H1 (cell line): ENCODE data around the gene DDX23. TPM values are rescaled to one million over a fixed set of nuclear protein-coding genes. Genes with fewer than 3 reads are reported as not detected.

Experiments
- CTCF ChIA-PET: fragments of 300-600 bp; sonication (Branson Sonifier 250); formaldehyde crosslinking; loops from one replicate; lab custom pipeline; 2021; ENCODE audit not compliant: partially characterized antibody; lab: Charles Lee
- POLR2A ChIA-PET: fragments of 300-600 bp; sonication (Branson Sonifier 250); formaldehyde crosslinking; loops from one replicate; lab custom pipeline; 2021; ENCODE audit warnings: inconsistent platforms; ENCODE audit not compliant: partially characterized antibody; lab: Charles Lee
- DNase-seq, 2 experiments: peaks; one replicate each; pipeline versions ENCODE4 v3.0.0 to v3.0.0-alpha.2; 2010 to 2022; ENCODE audit warnings: low spot score in 2 of 2, low read depth in 1 of 2, mixed read lengths in 1 of 2
- FAIRE-seq: peaks from 2 replicates; lab custom pipeline; 2011; peaks lifted over from hg19 to GRCh38; lab: Jason Lieb, UNC
- H2AFZ ChIP-seq: 2 replicates; pipeline ENCODE4 v1.8.1; 2012; ENCODE audit warnings: low read length, inconsistent platforms
- H2AK5ac ChIP-seq: 2 replicates; pipeline ENCODE4 v1.6.1; 2013; ENCODE audit warnings: low read depth, low read length
- H2BK120ac ChIP-seq: replicated peaks from 2 replicates; pipeline ENCODE3; 2013; ENCODE audit warnings: low read depth, low read length, inconsistent platforms
- H2BK12ac ChIP-seq: 2 replicates; pipeline ENCODE4 v1.6.1; 2013; ENCODE audit warnings: low read depth, low read length
- H2BK15ac ChIP-seq: 2 replicates; pipeline ENCODE4 v1.6.1; 2013; ENCODE audit warnings: low read length
- H2BK20ac ChIP-seq: 2 replicates; pipeline ENCODE4 v1.6.1; 2013; ENCODE audit warnings: low read length
- H2BK5ac ChIP-seq: 2 replicates; pipeline ENCODE4 v1.6.1; 2013; ENCODE audit warnings: low read depth, low read length
- H3K14ac ChIP-seq: 2 replicates; pipeline ENCODE4 v1.6.1; 2013; ENCODE audit warnings: inconsistent platforms; ENCODE audit not compliant: insufficient read length
- H3K18ac ChIP-seq: 2 replicates; pipeline ENCODE4 v1.6.1; 2013; ENCODE audit warnings: low read length; ENCODE audit errors: extremely low read depth
- H3K23ac ChIP-seq: 2 replicates; pipeline ENCODE4 v1.6.1; 2013; ENCODE audit warnings: inconsistent platforms; ENCODE audit not compliant: insufficient read length
- H3K23me2 ChIP-seq: 2 replicates; pipeline ENCODE4 v1.6.1; 2013; ENCODE audit warnings: low read depth, low read length
- H3K27ac ChIP-seq: 2 replicates; pipeline ENCODE4 v1.6.1; 2011; ENCODE audit warnings: low read depth, low read length, inconsistent platforms
- H3K27me3 ChIP-seq, 4 experiments: replicated peaks in 1 of 4; 1 replicate in 1 of 4; 2 replicates in 3 of 4; pipeline versions ENCODE4 v1.6.1 to v1.8.1; 2011 to 2013; ENCODE audit warnings: low read length in 3 of 4, mild to moderate bottlenecking in 3 of 4, inconsistent platforms in 2 of 4, mixed read lengths in 2 of 4, moderate library complexity in 1 of 4; ENCODE audit not compliant: control insufficient read depth in 3 of 4, insufficient read depth in 3 of 4; ENCODE audit errors: extremely low read depth in 1 of 4
- H3K36me3 ChIP-seq, 4 experiments: 2 replicates each; pipeline versions ENCODE4 v1.6.1 to v1.8.1; 2011 to 2013; ENCODE audit warnings: mild to moderate bottlenecking in 4 of 4, low read length in 3 of 4, moderate library complexity in 2 of 4, control low read depth in 1 of 4, inconsistent platforms in 1 of 4; ENCODE audit not compliant: insufficient read depth in 4 of 4, control insufficient read depth in 2 of 4
- H3K4ac ChIP-seq: replicated peaks from 2 replicates; pipeline ENCODE3; 2013; ENCODE audit warnings: low read length, low read depth, mixed read lengths, inconsistent platforms; ENCODE audit not compliant: insufficient read length
- H3K4me1 ChIP-seq, 4 experiments: replicated peaks in 1 of 4; 1 replicate in 1 of 4; 2 replicates in 3 of 4; pipeline versions ENCODE4 v1.6.1 to v1.8.1; 2011 to 2013; ENCODE audit warnings: low read length in 3 of 4, inconsistent platforms in 2 of 4, mixed read lengths in 1 of 4; ENCODE audit not compliant: insufficient read depth in 4 of 4, control insufficient read depth in 3 of 4
- H3K4me2 ChIP-seq, 2 experiments: 2 replicates each; pipeline versions ENCODE4 v1.6.1 to v1.8.1; 2011 to 2013; ENCODE audit warnings: low read depth in 2 of 2, low read length in 2 of 2, control low read depth in 1 of 2, inconsistent platforms in 1 of 2, mild to moderate bottlenecking in 1 of 2; ENCODE audit not compliant: insufficient read depth in 1 of 2
- H3K4me3 ChIP-seq, 4 experiments: fragments of 200-600, 300-600 bp in 1 of 4; sonication (generic), shearing (Covaris generic), sonication (Bioruptor Twin) in 1 of 4; 2 replicates each; pipeline versions ENCODE4 v1.5.1 to v1.8.1; 2011 to 2016; ENCODE audit warnings: low read length in 4 of 4, low read depth in 3 of 4, control low read depth in 2 of 4, inconsistent platforms in 2 of 4, mild to moderate bottlenecking in 2 of 4, mixed read lengths in 1 of 4, moderate library complexity in 1 of 4; ENCODE audit not compliant: insufficient read depth in 2 of 4; ENCODE audit errors: extremely low read depth in 1 of 4
- H3K56ac ChIP-seq: replicated peaks from 2 replicates; pipeline ENCODE3; 2013; ENCODE audit warnings: low read depth, mild to moderate bottlenecking, mixed read lengths, low read length, inconsistent platforms; ENCODE audit not compliant: insufficient read length
- H3K79me1 ChIP-seq: 2 replicates; pipeline ENCODE4 v1.6.1; 2013; ENCODE audit warnings: low read depth, low read length, control low read depth
- H3K79me2 ChIP-seq, 2 experiments: 2 replicates each; pipeline versions ENCODE4 v1.6.1 to v1.8.1; 2012 to 2013; ENCODE audit warnings: low read length in 2 of 2, mild to moderate bottlenecking in 2 of 2, inconsistent platforms in 1 of 2; ENCODE audit not compliant: insufficient read depth in 2 of 2, control insufficient read depth in 1 of 2
- H3K9ac ChIP-seq, 4 experiments: replicated peaks in 1 of 4; 1 replicate in 1 of 4; 2 replicates in 3 of 4; pipeline versions ENCODE4 v1.6.1 to v1.8.1; 2011 to 2013; ENCODE audit warnings: low read depth in 3 of 4, low read length in 3 of 4, control low read depth in 2 of 4, mild to moderate bottlenecking in 2 of 4, moderate library complexity in 2 of 4, inconsistent platforms in 1 of 4; ENCODE audit errors: extremely low read depth in 1 of 4
- H3K9me3 ChIP-seq, 2 experiments: 2 replicates each; pipeline versions ENCODE4 v1.6.1 to v1.8.1; 2012 to 2013; ENCODE audit warnings: mild to moderate bottlenecking in 2 of 2, moderate library complexity in 2 of 2, control low read depth in 1 of 2, inconsistent platforms in 1 of 2, low read depth in 1 of 2, low read length in 1 of 2, mixed read lengths in 1 of 2; ENCODE audit not compliant: insufficient read depth in 2 of 2
- H4K20me1 ChIP-seq, 2 experiments: replicated peaks in 1 of 2; 2 replicates each; pipeline versions ENCODE3 to v1.8.1; 2011 to 2013; ENCODE audit warnings: inconsistent platforms in 2 of 2, low read length in 2 of 2, mild to moderate bottlenecking in 1 of 2; ENCODE audit not compliant: insufficient read depth in 2 of 2, control insufficient read depth in 1 of 2
- H4K5ac ChIP-seq: 2 replicates; pipeline ENCODE4 v1.6.1; 2013; ENCODE audit warnings: low read length, low read depth, mixed read lengths, inconsistent platforms; ENCODE audit not compliant: insufficient read length
- H4K8ac ChIP-seq: 2 replicates; pipeline ENCODE4 v1.8.0; 2013; ENCODE audit warnings: mild to moderate bottlenecking, moderate library complexity, low read length, inconsistent platforms; ENCODE audit not compliant: insufficient read depth; ENCODE audit errors: extremely low read depth
- H4K91ac ChIP-seq: replicated peaks from 2 replicates; pipeline ENCODE3; 2013; ENCODE audit warnings: low read length, mixed read lengths, inconsistent platforms; ENCODE audit not compliant: insufficient read length
- ASH2L ChIP-seq: fragments of 200-600, 300-600 bp; sonication (generic); IDR thresholded peaks from one replicate; pipeline ENCODE4 v1.7.1; 2017; ENCODE audit warnings: low read length
- CTBP2 ChIP-seq: IDR thresholded peaks from 2 replicates; pipeline ENCODE4 v1.7.0; 2011; ENCODE audit warnings: borderline replicate concordance, mild to moderate bottlenecking, moderate library complexity, mixed read lengths, low read length; ENCODE audit not compliant: insufficient read depth, insufficient read length
- EP300 ChIP-seq, 2 experiments: IDR thresholded peaks; 1 replicate in 1 of 2; 2 replicates in 1 of 2; pipeline ENCODE4 v1.6.1; 2011 to 2012; ENCODE audit warnings: low read depth in 2 of 2, low read length in 2 of 2, mild to moderate bottlenecking in 2 of 2, borderline replicate concordance in 1 of 2, inconsistent platforms in 1 of 2, moderate library complexity in 1 of 2
- KDM1A ChIP-seq: fragments of 200-600, 300-600 bp; sonication (generic); IDR thresholded peaks from 2 replicates; pipeline ENCODE4 v1.7.1; 2016; ENCODE audit warnings: mild to moderate bottlenecking, low read length, borderline replicate concordance
- KDM5A ChIP-seq: fragments of 200-600 bp; IDR thresholded peaks from 2 replicates; pipeline ENCODE4 v1.7.1; 2012; ENCODE audit warnings: mild to moderate bottlenecking, low read length, inconsistent platforms, mixed read lengths
- NANOG ChIP-seq: IDR thresholded peaks from 2 replicates; pipeline ENCODE4 v1.6.1; 2011; ENCODE audit warnings: low read length, low read depth, mild to moderate bottlenecking, inconsistent platforms; ENCODE audit not compliant: insufficient read depth, poor library complexity, severe bottlenecking
- SIN3A ChIP-seq, 2 experiments: IDR thresholded peaks in 1 of 2; conservative IDR thresholded peaks in 1 of 2; 2 replicates each; pipeline ENCODE4 v1.6.1; 2011 to 2012; ENCODE audit warnings: low read length in 2 of 2, improper control_type of control experiment in 1 of 2, low read depth in 1 of 2, mild to moderate bottlenecking in 1 of 2
- SIRT6 ChIP-seq: IDR thresholded peaks from one replicate; pipeline ENCODE4 v1.7.1; 2012; ENCODE audit warnings: low read length, inconsistent platforms
- YY1 ChIP-seq: IDR thresholded peaks from 2 replicates; pipeline ENCODE4 v1.6.1; 2011; ENCODE audit warnings: low read depth, mild to moderate bottlenecking, low read length
- WGBS, 2 experiments: shearing (Covaris generic) in 1 of 2; methylation state at CpG; one replicate each; pipeline versions ENCODE4 v1.1.6 to v1.1.7; 2013 to 2015; ENCODE audit warnings: low lambda C conversion rate in 2 of 2, mixed read lengths in 2 of 2, inconsistent platforms in 1 of 2, low coverage in 1 of 2, missing lambda C conversion rate in 1 of 2; ENCODE audit not compliant: insufficient replicate concordance in 2 of 2, insufficient coverage in 1 of 2, insufficient read length in 1 of 2; ENCODE audit errors: extremely low coverage in 1 of 2, missing lambda C conversion rate in 1 of 2; 5-methylcytosine and 5-hydroxymethylcytosine counted together
- polyA plus RNA-seq, 7 experiments: library from polyadenylated mRNA; depleted of rRNA in 3 of 7; stranded (reverse) in 5 of 7; unstranded in 2 of 7; fragments of >200 nt in 5 of 7; fragments of 200-250 nt in 2 of 7; gene quantifications; 1 replicate in 5 of 7; 2 replicates in 1 of 7; 4 replicates in 1 of 7; pipeline versions ENCODE4 v1.2.1 to v1.2.3, GENCODE V29; 2011 to 2013; ENCODE audit warnings: missing spikeins in 2 of 7, mixed read lengths in 2 of 7
- total RNA-seq: library from RNA; stranded (reverse); fragmentation: NEBNext Ultra II Directional; extraction: Animal tissue kit (Norgen Biotek cat#: 25700); gene quantifications from 2 replicates; pipeline ENCODE4 v1.2.1, GENCODE V29; 2021

The DDX23 gene
- total and polyA plus RNA-seq, 2 of the 8 experiments (the other 6 are each of a cell fraction or from before 2014, with no cell fraction given), result 43.5 to 107 TPM

DNA sequence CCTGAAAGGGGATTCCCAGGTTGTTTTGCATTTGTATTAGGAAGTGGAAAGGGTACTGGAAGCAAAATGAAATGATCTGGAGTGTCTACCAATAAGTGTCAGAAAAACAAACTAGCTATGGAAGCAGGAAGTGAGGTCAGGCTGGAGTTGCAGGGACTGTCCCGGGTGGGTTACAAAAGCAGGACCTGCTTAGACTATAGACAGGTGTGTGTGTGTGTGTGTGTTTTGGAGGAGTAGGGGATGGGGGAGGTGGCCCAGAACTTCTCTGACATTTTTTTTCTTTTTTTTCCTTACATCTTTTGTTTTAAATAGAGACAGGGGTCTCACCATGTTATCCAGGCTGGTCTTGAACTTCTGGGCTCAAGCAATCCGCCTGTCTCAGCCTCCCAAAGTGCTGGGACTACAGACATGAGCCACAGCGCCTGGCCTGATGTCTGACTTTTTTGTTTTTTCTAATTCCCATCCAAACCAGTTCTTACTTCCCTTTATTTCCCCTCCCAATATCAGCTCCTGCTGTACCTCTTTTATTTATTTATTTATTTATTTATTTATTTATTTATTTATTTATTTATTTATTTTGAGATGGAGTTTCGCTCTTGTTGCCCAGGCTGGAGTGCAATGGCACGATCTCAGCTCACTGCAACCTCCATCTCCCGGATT lies 14.2 kb upstream of the DDX23 start:
- Histone ChIP-seq H3K23ac (no peak overlapping the region), H3K56ac (no peak overlapping the region), H3K18ac (0 out of 2 replicates have a peak overlapping the region, but pooled peaks have one; percentile 72), H3K23me2 (peaks cover 10% of the 10 kb centered on the region), H3K79me2 (peaks cover 3 to 33% of the 10 kb centered on the region in 2 experiments; a peak in 3 of 4 replicates), H2BK12ac (0 out of 2 replicates have a peak overlapping the region, but pooled peaks have one; percentile 68), H2BK20ac (0 out of 2 replicates have a peak overlapping the region, but pooled peaks have one; percentile 64), H4K5ac (peak overlapping the region; percentile 75), H2AFZ (no peak overlapping the region), H3K4me2 (peak overlapping the region; percentile 65 to 74), H4K8ac (peak overlapping the region; percentile 63; the same call in 1 of the 2 replicates), H2BK15ac (no peak overlapping the region), H3K79me1 (no peaks in the 10 kb centered on the region; the same call in 1 of the 2 replicates), H3K27ac (peak overlapping the region; percentile 72), H2AK5ac (no peak overlapping the region), H3K9me3 (no peaks in the 10 kb centered on the region), H2BK120ac (peak overlapping the region; percentile 68), H4K91ac (peak overlapping the region; percentile 69), H3K9ac (peak overlapping the region in 2 of 4 experiments; percentile 22 to 64; a peak in 3 of 7 replicates), H3K36me3 (peaks cover 9 to 17% (median 12%) of the 10 kb centered on the region in 4 experiments; a peak in 7 of 8 replicates), H3K4ac (no peak overlapping the region), H3K14ac (no peak overlapping the region), H3K4me1 (peaks cover 7 to 26% (median 18%) of the 10 kb centered on the region in 4 experiments), H4K20me1 (peaks cover 10 to 16% of the 10 kb centered on the region in 2 experiments), H2BK5ac (peak overlapping the region; percentile 88), H3K27me3 (no peaks in the 10 kb centered on the region), H3K4me3 (peak overlapping the region in 3 of 4 experiments; percentile 18 to 84 (median 23); a peak in 4 of 8 replicates)
- DNase-seq (no peak), FAIRE-seq (no peak)
- 69% methylated on average over 6 of the region's 6 CpGs; no CpG with 5 or more reads in 1 of the 2 experiments for WGBS, 2 experiments
- ChIA-PET CTCF (interaction anchor here (0.9 to 26.4 kb wide), 13 partner anchors 12 to 130 kb away, joined by 3 to 678 read pairs (median 4); partner anchors contain the start of genes DDX23 and FKBP11), POLR2A (interaction anchor here (0.6 to 22.9 kb wide), 52 partner anchors 12 to 639 kb away, joined by 3 to 651 read pairs (median 5); partner anchors contain the start of genes ARF3, CACNB3, DDX23 and FKBP11)
- TF ChIP-seq ASH2L (peak; percentile 56), CTBP2 (no peak), KDM5A (no peak), SIN3A (conservative IDR thresholded peaks at IDR 0.05 in 1 of 2, IDR thresholded peaks at IDR 0.05 in 1 of 2; ENCODE audit: low read depth in 1 of 2, low read length in 2 of 2) (no peak), YY1 (peak; percentile 37; the same call in 1 of the 2 replicates), NANOG (no peak), EP300 (IDR thresholded peaks at IDR 0.05; ENCODE audit: borderline replicate concordance in 1 of 2, low read depth in 2 of 2, low read length in 2 of 2) (no peak), KDM1A (no peak), SIRT6 (no peak)
